Activated CD8-positive, alpha-beta memory T cell treated with anti-CD3 and anti-CD28 coated beads, Interleukin-2, amount 50 U/mL, for 24 hours (primary cell): Measurements from ENCODE around the gene PCK1.

Source experiments
- DNase-seq: peaks from one replicate; pipeline ENCODE4 v3.0.0-alpha.2; 2020; ENCODE audit errors: extremely low read depth

PCK1 gene

DNA sequence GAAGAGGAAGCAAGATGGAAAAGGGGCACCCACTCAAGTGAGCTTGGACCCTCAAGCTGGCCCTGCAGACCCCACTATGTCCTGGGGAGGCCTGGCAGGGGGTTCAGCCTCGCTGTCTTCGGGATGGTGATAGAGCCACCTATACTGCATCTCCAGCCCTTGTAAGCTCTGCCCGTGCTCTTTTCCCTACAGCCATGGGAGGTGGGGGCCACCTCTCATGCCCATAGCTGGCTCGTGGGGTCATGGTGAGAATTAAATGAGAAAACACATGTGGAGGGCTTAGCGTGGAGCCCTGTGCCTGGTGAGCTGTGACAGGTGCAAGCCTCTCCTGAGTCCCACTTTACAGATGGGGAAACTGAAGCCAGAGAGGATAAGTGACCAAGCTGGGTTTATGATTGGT, 27.7 kb downstream of the PCK1 start:
- no peak for DNase-seq

DNA sequence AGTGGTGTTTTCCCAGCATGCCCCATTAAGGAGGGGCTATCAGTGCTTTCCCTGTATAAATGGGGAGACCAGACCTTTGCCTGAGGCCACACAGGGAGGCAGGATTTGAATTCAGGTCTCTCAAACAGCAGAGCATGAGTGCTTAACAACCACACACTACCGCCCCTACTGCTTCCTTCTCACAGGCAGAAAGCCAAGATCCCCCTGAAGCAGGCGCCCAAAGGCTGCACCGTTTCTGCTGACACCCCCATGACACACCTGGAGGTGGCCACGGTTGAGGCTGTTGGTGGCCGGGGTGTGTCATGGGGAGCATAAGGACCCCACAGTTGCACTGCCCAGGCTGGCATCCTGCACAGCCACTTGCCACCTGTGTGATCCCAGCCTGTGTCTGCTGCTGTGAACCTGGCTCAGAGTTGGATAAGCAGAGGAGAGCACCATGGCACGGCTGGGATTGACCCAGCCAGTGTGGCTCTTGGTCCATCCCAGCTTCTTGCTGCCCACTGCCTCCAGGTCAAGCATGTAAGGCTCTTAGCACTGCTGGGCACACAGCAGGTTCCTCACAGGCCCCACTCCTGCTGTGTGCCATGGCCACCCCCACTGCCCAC, 28.3 kb downstream of the PCK1 start:
- no peak for DNase-seq

DNA sequence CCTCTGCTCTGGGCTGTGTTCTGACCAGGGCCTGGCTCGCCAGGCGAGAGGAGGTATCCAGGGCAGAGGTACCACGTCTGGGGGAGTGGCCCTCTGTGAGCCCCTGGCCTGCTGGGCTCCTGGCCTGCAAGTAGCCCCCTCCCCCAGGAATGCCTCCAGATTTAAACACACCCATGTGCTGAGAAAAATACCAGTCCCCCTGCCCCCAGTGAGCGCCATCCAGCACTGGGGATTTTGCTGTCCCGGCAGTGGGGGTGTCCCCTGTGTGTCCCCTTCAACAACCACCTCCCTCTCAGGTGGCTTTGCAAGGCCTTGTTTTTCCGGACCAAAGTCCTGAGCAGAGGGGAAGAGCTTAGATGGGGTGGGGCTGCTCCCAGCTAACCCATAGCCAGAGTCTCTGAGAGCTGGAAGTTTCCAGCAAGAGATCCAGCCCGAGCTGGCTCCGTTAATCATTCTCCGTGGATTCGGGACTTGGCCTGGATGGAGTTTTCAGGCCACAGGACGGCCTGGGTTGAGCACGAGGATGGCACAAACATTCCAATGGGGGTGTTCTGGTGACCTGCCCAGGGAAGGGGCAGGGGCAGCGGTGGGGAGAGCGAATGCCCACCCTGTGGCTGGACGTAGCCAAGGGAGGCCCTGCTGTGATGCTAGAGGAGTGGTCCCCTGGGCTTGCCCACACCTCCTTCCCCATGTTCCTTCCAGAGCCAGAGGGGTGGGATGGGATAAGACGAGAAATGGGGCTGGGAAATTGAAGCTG, 29.0 kb downstream of the PCK1 start:
- DNase-seq, result no peak

GRCh38 chr20:57590485-57591288, 29.8 kb downstream of the PCK1 start:
- no peak for DNase-seq

- DNase-seq, result no peak
These were observed 30.6 kb downstream of the PCK1 start for GRCh38 chr20:57591289-57592229.

DNA sequence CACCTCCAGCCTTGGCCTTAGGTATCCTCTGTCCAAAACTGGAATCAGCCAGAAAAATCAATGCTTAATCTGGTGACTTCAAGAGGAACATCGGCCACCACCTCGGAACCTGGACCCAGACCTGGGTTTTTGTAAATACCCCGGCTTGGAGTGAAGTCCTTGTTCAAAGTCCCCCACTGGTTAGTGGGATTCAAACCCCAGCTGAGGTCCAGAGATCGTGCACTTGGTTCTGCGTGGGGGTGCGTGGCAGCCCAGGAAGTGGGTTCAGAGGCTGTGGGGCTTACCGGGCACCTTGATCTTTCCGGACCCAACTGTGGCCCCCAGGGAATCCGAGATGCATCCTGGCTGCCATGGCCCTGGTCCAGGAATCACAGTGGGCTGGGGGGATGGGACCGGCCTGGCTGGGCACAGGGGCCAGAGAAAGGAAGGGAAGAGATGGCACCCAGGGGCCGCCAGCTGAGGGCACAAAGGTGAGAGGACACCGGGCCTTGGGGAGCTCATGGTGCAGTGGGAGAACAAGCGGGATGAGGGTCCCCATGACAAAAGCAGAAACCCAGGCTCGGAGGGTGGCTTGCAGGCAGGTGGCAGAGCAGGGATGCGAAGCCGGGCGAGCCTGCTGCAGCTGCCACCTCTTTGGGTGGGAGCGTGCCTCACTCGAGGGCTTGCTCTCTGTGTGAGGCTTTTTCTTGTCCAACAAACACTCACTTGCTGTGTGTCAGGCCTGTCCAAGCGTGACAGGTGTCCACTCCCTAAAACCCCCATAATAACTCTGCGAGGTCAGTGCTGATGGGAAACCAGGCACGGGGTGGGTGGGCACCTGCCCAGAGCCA, 31.6 kb downstream of the PCK1 start:
- DNase-seq, result no peak

DNA sequence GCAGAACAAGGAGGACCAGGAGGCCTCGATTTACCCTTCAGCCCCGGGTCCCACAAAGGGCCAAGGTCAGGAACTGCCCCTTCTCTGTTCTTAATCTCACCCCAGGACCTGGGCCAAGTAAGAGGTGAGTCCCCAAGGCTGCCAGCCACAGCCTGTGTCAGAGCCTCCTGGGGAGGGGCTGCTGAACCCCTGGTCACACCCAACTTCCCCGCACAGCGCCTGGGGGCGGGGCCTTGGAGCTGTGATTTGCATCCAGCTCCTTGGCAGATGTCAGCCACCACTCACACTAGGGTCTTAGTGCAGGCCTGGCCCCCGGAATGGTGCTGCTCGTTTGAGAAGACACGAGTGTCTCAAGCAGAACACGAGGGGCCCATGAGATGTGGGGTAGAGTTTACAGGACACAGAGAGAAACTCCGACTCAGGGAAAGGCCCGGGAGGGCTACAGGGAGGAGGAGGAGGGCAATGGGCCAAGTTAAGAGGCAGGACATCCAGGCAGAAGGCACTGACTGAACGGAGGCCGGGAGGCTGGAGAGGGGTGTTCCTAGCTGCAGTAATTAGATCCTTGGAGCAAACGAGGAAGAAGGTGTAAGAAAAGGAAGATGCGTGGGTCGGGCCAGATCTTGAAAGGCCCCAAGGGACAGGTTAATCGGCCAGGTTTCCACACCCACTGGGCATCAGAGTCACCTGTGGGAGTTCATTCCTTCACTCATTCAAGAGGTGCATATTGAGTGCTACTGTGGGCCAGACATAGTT, 32.4 kb downstream of the PCK1 start:
- DNase-seq, result no peak

- DNase-seq, result no peak
These were observed 33.4 kb downstream of the PCK1 start for GRCh38 chr20:57594092-57594951.

- no peak for DNase-seq
These were observed 34.4 kb downstream of the PCK1 start for GRCh38 chr20:57595041-57596030.

- DNase-seq, result no peak
These were observed 35.4 kb downstream of the PCK1 start for GRCh38 chr20:57596358-57596757.

DNA sequence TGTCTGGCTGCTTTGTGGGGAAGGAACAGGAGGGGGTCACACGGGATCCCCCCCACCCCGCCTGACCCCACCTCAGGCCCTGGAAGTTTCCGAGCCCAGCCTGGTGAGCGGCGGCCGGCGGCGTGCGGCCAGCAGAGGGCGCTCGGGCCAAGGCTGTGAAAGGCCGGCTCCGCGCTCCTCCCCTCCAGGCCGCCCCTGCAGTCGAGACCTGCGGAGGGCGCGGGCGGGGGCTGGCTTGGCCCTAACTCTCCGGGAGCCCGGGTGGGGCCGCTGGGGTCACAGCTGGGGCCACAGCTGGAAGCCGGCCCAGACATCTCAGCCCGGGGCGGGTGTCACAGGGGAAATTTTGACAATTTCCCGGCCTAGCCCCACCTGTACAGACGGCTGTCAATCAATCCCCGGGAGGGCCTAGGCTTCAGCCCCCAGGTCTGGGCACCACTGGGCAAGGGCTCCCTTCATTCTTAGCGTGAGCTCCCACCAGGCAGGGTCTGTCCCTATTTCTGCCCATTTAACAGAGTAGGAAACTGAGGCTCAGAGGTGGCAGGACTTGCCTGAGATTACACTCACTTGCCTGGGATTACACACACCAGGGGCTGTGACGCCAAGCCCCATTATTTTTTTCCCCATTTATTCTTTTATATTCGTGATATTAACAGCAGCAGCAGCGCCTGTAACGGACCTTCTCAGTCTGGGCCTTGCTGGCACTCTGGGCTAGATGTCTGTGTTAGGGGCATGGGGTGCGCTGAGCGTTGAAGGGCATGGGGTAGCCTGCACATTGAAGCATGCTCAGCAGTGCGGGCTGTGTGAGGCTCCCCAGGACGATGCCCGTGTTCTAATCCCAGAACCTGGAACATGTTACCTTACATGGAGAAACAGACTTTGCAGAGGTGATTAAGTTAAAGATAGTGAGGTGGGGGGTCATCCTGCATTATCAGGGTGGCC, 36.4 kb downstream of the PCK1 start:
- no peak for DNase-seq

GRCh38 chr20:57598060-57598459, 37.1 kb downstream of the PCK1 start:
- no peak for DNase-seq

- no peak for DNase-seq
These were observed 37.6 kb downstream of the PCK1 start for GRCh38 chr20:57598491-57598890.

- no peak for DNase-seq
These were observed 39.7 kb downstream of the PCK1 start for GRCh38 chr20:57600320-57601210.

DNA sequence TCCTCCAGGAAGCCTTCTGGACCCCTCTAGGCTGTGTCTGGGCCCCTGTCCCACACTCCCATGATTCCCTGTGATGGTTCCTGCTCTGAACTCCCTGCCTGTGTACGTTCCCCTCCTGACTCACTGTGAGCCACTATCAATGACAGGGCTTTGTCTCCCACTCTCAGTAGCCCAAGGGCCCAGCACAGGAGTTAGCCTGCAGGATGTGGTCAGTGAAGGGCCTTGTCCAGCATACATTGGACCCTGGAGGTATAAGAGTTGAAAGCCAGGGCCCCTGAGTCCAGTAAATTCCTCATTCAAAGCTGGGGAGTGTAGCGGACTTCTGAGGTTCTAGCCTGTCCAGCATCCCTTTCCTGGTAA, 40.3 kb downstream of the PCK1 start:
- DNase-seq, result no peak

DNA sequence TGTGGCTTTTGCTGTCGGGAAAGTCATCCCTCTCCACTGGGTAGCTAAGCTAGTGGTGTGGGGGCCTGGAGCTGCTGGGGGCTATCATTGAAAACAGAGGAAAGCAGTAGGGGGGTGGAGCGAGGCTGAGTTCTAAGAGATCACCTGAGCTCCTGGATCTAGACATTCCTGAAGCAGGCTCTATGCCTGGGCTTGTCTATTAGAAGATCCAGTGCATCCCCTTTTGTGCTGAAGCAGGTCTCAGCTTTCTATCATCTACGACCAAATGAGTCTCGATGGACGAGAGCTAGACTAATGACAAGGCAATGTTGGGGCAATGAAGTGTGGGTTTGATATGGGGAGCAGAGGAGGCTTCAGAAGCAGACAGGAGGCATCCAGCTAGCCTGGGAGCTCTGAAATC, 40.8 kb downstream of the PCK1 start:
- DNase-seq, result no peak
